ENCODE data around the gene IRF1. TPM values are rescaled to one million over a fixed set of nuclear protein-coding genes. Genes with fewer than 3 reads are reported as not detected.
A peak's percentile ranks its signal among the peaks of the same experiment; 100 is the strongest.

Gene IRF1
- total and polyA plus RNA-seq, 10 donors, result 57.9 to 307 (median 160) TPM

- H3K27me3 ChIP-seq (replicated peaks in 1 of 7), result no peaks in the 10 kb centered on the region
- TF ChIP-seq POLR2AphosphoS5 (IDR thresholded peaks at IDR 0.05) (no peak), POLR2A (IDR thresholded peaks at IDR 0.05) (no peak), CTCF (IDR thresholded peaks at IDR 0.05 in 8 of 11, conservative IDR thresholded peaks at IDR 0.05 in 3 of 11) (no peak)
- H3K4me3 ChIP-seq, result peak overlapping the region in 1 of 8 donors; percentile 92
- H3K36me3 ChIP-seq, result peaks cover 0 to 21% (median 16%) of the 10 kb centered on the region in 6 donors
- H3K9me3 ChIP-seq, result no peaks in the 10 kb centered on the region
- 71 to 88% (median 85%) methylated on average over 3 of the region's 3 CpGs for WGBS, 5 donors
- H3K4me1 ChIP-seq, result peaks cover 34 to 90% (median 74%) of the 10 kb centered on the region in 6 donors
- H3K27ac ChIP-seq, result peak overlapping the region; percentile 96 to 100 (median 100)
- DNase-seq, result no peak
- intact Hi-C loops (cut with DNase I; ENCODE audit: low total_unique reads), result loop anchor here (5.0 kb wide), 1 partner anchor 80 kb away; no protein-coding TSS in a partner anchor
Observed at GRCh38 chr5:132492386-132493125, 2.0 kb upstream of the IRF1 start.

DNA sequence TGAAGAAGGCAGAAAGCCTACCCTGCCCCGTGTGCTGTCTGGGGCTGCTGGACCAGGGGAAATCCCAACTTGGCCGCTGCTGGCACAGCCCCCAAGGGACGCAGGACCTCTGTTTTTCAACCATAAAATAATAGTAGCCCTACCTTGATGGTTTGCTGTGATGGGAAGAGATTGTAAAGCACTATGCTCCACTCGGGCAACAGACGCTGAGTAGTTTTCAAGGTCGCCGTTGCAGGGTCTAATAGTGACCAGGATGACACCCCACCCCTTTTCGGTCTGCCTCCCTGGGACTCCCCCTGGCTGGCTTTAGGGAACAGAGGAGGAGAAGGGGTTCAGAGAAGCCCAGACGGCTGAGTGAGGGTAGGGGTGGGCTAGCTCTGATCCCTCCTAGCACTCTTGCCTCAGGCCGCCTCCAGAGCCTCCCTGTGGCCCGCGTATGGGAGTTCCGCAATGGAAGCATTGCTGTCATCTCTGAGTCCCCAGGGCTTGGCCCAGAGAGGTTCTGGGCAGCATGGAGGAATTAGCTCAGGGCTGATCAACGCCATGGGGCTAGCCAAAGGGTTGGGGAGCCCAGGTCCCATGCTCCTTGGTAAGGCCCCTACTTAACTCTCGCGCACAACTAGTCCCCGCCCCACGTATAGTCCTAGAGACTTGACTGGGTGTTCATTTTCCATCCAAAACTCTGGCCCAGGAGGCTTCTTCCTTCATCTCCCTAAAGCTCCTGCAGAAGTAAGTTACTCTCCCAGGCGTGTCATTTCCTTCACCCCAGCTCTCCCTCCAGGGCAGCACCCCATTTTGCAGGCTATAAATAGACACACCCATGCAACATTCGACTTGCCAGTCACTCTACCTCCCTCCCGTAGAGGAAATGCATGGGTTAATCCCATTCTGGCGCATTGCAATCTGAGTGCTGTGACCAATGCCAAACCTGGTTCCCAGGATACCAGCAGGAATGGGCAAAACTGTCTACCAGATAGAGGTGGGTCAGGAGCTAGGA, 1.1 kb upstream of the IRF1 start:
- Histone ChIP-seq H3K27ac (peak overlapping the region; percentile 96 to 100 (median 100)), H3K4me1 (peaks cover 37 to 90% (median 75%) of the 10 kb centered on the region in 6 donors), H3K4me3 (peak overlapping the region; percentile 27 to 96 (median 94)), H3K36me3 (peaks cover 2 to 30% (median 24%) of the 10 kb centered on the region in 6 donors), H3K9me3 (no peaks in the 10 kb centered on the region), H3K27me3 (replicated peaks in 1 of 7) (no peaks in the 10 kb centered on the region)
- 45 to 64% (median 48%) methylated on average over 21 to 22 of the region's 22 CpGs for WGBS, 5 donors
- peak; percentile 86 for DNase-seq
- no peak for TF ChIP-seq CTCF (IDR thresholded peaks at IDR 0.05 in 8 of 11, conservative IDR thresholded peaks at IDR 0.05 in 3 of 11)
- TF ChIP-seq POLR2A (IDR thresholded peaks at IDR 0.05), result no peak
- no peak for TF ChIP-seq POLR2AphosphoS5 (IDR thresholded peaks at IDR 0.05)
- intact Hi-C loops (cut with DNase I; ENCODE audit: low total_unique reads), result loop anchor here (5.0 kb wide), 1 partner anchor 79 kb away; no protein-coding TSS in a partner anchor

DNA sequence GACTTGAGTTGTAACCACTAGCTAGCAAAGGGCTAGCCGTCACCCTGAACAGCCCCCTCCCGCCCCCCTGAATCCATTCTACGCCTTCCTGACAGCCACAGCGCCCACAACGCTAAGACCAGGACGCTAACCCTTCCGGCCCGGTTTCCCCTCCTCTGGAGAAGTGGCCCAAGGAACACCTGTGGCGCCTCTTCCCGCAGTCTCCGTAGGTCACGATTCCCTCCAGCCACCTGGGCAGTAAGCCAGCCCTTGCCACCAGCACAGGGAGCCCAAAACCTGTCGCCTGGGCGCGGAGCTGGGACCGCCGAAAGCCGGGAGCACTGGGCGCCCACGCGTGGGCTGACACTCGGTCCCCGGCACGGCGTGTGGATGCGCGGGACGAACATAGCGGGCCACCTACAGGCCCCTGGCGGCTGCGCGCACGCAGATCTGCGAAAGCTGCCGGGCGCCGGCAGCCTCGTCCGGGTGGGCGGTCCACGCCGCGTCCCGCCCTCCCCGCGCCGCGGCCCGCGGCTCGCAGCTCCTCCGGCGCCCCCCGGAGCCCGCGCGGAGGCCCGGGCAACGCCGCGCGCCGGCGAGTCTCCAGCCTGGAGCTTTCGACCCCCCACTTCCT, 596 bp downstream of the IRF1 start:
- intact Hi-C loops (cut with DNase I; ENCODE audit: low total_unique reads), result loop anchor here (5.0 kb wide), 1 partner anchor 78 kb away; no protein-coding TSS in a partner anchor
- WGBS, 5 donors, result 0 to 1% (median 0%) methylated on average over 12 to 65 of the region's 65 CpGs

More for the DNA sequence above, 596 bp downstream of the IRF1 start:
- H3K4me3 ChIP-seq, result peak overlapping the region; percentile 78 to 96 (median 94)
- TF ChIP-seq POLR2AphosphoS5 (IDR thresholded peaks at IDR 0.05) (no peak), POLR2A (IDR thresholded peaks at IDR 0.05) (no peak), CTCF (IDR thresholded peaks at IDR 0.05 in 8 of 11, conservative IDR thresholded peaks at IDR 0.05 in 3 of 11) (peak in 6 of 11 experiments; percentile 17 to 63 (median 27))
- H3K27ac ChIP-seq, result peak overlapping the region; percentile 96 to 100 (median 100)
- H3K36me3 ChIP-seq, result peaks cover 6 to 47% (median 41%) of the 10 kb centered on the region in 6 donors
- peak; percentile 95 for DNase-seq
- no peaks in the 10 kb centered on the region for H3K27me3 ChIP-seq (replicated peaks in 1 of 7)
- H3K9me3 ChIP-seq, result no peaks in the 10 kb centered on the region
- H3K4me1 ChIP-seq, result peaks cover 54 to 91% (median 81%) of the 10 kb centered on the region in 6 donors
